ENCODE data around the gene ZNG1B. TPM values are rescaled to one million over a fixed set of nuclear protein-coding genes. Genes with fewer than 3 reads are reported as not detected.
"Not testable (repeated sequence)": the region's sequence is repeated elsewhere in the genome, so short reads cannot be mapped to it uniquely, and the experiment has no call there.

Gene ZNG1B
- 10 to 100 TPM; 53.7 to 88.9 (median 64.8) TPM for total RNA-seq

DNA sequence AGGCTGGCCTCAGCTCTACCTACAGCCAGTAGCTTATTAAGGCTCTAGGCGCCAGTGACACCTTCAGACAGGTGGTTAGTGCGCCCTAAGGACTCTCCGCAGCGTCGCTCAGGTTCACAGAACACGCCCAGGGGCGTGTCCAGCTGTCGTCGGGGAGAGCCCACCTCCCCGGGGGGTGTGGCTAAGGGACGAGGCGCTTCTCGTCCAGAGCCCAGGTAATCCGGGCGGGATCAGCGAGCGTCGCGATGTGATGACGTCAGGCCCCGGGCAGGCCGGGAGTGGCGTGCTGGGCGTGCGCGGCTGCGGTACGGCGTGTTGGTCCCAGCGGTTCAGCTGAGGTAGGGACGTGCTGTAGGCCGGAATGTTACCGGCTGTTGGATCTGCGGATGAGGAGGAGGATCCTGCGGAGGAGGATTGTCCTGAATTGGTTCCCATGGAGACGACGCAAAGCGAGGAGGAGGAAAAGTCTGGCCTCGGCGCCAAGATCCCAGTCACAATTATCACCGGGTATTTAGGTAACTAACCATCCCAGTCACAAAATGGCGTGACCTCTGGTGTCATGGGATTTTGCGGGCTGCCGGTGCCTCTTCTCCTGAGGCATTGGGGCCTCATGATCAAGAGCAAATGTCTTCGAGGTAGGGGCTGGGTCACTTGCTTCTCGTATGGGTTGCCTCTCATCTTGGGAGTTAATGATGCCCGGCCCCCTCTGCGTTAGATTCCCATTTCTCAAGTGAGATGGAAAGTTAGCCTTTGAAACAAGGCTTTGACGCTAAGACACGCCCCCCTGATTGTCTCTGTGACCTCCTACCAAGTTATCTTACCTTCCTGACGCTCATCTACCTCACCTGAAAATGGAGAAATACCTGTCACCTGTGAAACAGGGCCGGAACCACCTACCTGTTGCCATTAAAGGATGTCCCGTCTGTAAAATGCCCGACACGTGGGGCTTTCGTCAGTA is at the start of gene ZNG1B:
TSS of gene ZNG1B (plus strand) at position 184 of the 958 bp plus-strand sequence. CDS start at position 362, 178 bp downstream.
- DNase-seq, result peak; percentile 85 to 86

DNA sequence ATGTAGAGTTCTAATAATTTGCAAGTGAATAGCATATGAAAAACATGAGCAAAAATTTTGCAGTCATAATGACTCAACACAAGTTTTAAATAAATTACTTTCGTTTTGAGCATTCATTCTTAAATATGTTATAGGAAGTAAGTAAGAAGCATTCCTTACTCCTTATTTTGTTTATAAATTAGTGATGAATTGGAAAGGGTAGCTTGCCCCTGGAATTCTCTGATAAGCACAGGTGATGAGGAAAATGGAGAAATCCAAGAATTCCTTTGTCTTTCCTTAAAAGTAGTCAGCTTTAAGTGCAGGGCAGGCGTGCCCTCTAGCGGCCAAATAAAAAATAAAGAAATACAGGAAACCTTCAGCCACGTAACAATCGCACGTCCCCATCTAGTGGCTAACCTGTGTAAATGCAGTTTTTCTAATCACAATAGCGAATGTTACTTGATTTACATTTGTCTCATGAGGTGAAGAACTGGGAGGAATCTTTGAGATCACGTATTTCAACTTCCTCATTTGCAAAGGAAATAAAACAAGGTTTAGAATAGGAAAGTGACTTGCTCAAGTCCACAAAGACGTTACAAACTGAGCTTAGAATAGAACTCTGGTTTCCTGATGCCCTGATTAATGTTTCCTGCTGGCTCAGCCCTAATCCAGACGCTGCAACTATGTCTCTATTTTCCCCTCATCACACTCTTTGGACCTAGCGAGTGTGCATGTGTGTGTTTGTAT is 47.2 kb upstream of the ZNG1B start:
- no peak for TF ChIP-seq POLR2A (IDR thresholded peaks at IDR 0.05)
- TF ChIP-seq, protein P1, sequence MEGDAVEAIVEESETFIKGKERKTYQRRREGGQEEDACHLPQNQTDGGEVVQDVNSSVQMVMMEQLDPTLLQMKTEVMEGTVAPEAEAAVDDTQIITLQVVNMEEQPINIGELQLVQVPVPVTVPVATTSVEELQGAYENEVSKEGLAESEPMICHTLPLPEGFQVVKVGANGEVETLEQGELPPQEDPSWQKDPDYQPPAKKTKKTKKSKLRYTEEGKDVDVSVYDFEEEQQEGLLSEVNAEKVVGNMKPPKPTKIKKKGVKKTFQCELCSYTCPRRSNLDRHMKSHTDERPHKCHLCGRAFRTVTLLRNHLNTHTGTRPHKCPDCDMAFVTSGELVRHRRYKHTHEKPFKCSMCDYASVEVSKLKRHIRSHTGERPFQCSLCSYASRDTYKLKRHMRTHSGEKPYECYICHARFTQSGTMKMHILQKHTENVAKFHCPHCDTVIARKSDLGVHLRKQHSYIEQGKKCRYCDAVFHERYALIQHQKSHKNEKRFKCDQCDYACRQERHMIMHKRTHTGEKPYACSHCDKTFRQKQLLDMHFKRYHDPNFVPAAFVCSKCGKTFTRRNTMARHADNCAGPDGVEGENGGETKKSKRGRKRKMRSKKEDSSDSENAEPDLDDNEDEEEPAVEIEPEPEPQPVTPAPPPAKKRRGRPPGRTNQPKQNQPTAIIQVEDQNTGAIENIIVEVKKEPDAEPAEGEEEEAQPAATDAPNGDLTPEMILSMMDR (IDR thresholded peaks at IDR 0.05), result peak; percentile 60 to 100 (median 73)
- H3K4me3 ChIP-seq (replicated peaks in 1 of 3), result no peak overlapping the region
- no peaks in the 10 kb centered on the region for H3K9me3 ChIP-seq
- DNase-seq, result peak; percentile 58 to 64
- no peaks in the 10 kb centered on the region for H3K4me1 ChIP-seq
- no peaks in the 10 kb centered on the region for H3K36me3 ChIP-seq
- 21 to 23% methylated on average over 11 of the region's 11 CpGs for WGBS, 2 donors
- H3K27me3 ChIP-seq, result no peaks in the 10 kb centered on the region
- peak overlapping the region in 2 of 3 donors; percentile 19 to 24 for H3K27ac ChIP-seq
- intact Hi-C loops (cut with DNase I), result no loop called here

More for the DNA sequence above, at the start of gene ZNG1B:
- H3K27me3 ChIP-seq; H3K36me3 ChIP-seq; H3K9me3 ChIP-seq; H3K4me1 ChIP-seq; intact Hi-C loops (cut with DNase I): not testable (repeated sequence)
- peak within 1 kb of the TSS; percentile 41 to 50 (median 47) for H3K27ac ChIP-seq
- peak within 1 kb of the TSS in 2 of 3 donors; percentile 25 to 35 for H3K4me3 ChIP-seq (replicated peaks in 1 of 3)
- peak in 1 of 2 donors; percentile 11 for TF ChIP-seq POLR2A (IDR thresholded peaks at IDR 0.05)
- 1 to 2% methylated on average over 14 to 23 of the region's 56 CpGs for WGBS, 2 donors

DNA sequence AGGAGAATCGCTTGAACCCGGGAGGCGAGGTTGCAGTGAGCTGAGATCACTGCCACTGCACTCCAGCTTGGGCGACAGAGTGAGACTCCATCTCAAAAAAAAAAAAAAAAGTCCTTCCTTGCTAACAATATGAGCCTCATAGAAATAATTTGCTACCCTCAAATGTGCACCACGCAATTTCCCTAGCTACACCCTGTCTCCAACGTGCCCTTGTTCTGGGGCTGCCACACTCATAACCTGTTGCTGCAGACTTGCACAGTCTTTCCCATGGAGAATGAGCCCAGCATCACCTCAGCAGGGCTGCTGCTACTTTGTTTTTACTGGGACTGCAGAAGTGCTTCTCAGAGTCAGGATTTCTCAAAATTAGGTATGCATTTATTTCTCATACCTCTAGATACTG is 46.4 kb upstream of the ZNG1B start:
- H3K36me3 ChIP-seq, result no peaks in the 10 kb centered on the region
- no peaks in the 10 kb centered on the region for H3K9me3 ChIP-seq
- H3K27ac ChIP-seq, result no peak overlapping the region
- whole genome bisulfite sequencing, 2 donors, result 95 to 96% methylated on average over 6 of the region's 6 CpGs
- no peaks in the 10 kb centered on the region for H3K4me1 ChIP-seq
- no peaks in the 10 kb centered on the region for H3K27me3 ChIP-seq
- TF ChIP-seq, protein P1 (IDR thresholded peaks at IDR 0.05), result no peak
- no peak for TF ChIP-seq POLR2A (IDR thresholded peaks at IDR 0.05)
- intact Hi-C loops (cut with DNase I), result no loop called here
- DNase-seq, result no peak
- no peak overlapping the region for H3K4me3 ChIP-seq (replicated peaks in 1 of 3)

DNA sequence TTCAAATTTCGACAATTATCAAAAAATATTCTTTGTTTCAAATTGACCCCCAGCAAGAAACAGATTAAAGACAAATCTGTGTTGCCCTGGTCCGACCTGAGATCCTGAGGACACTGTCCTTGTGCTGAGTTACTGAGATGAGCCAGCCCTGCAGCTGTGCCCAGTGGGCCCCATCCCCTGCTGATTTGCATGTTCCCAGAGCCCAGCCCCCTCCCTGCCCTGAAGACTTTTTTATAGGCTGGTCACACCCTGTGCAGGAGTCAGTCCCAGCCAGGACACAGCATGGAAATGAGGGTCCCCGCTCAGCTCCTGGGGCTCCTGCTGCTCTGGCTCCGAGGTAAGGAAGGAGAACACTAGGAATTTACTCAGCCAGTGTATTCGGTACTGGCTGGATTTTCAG is 31.4 kb upstream of the ZNG1B start:
- H3K4me1 ChIP-seq, result no peaks in the 10 kb centered on the region
- intact Hi-C loops (cut with DNase I), result no loop called here
- no peaks in the 10 kb centered on the region for H3K9me3 ChIP-seq
- WGBS, 2 donors, result 72 to 81% methylated on average over 2 to 4 of the region's 5 CpGs
- no peak for DNase-seq
- H3K27me3 ChIP-seq, result no peaks in the 10 kb centered on the region
- no peak overlapping the region for H3K4me3 ChIP-seq (replicated peaks in 1 of 3)
- TF ChIP-seq, protein P1 (IDR thresholded peaks at IDR 0.05), result no peak
- TF ChIP-seq POLR2A (IDR thresholded peaks at IDR 0.05), result no peak
- no peak overlapping the region for H3K27ac ChIP-seq
- H3K36me3 ChIP-seq, result no peaks in the 10 kb centered on the region

DNA sequence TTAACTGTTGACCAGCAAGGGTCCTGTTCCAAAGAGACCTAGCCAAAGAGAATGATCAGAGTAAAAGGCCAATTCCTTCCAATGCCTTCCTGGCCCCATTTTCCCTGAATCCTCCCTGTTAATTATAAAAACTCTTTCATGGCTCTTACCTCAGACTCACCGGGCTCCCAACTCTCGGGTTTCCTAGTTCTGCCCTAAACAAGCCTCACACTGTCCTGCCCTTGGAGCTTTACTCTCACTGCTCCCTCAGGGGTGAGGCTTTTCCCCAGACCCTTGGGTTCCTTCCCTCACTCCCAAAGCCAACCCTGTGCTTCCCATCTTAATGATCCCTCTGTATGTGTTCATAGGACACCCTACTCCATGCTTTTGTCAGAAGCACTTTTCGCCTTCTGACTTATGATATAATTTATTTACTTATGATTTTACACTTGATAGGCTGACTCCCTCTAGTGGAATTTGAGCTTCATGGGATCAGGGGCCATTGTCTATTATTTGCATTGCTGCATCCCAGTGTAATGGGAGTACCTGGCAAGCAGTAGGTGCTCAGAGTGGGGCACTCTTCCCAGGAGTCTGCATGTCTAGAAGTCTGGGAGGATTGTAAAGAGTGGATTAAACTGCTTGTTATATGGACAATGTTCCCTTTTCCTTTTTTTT is 29.9 kb upstream of the ZNG1B start:
- Histone ChIP-seq H3K27me3 (no peaks in the 10 kb centered on the region), H3K36me3 (no peaks in the 10 kb centered on the region), H3K4me1 (no peaks in the 10 kb centered on the region), H3K4me3 (replicated peaks in 1 of 3) (no peak overlapping the region), H3K9me3 (no peaks in the 10 kb centered on the region), H3K27ac (no peak overlapping the region)
- WGBS, 2 donors, result 77 to 83% methylated on average over 3 of the region's 3 CpGs
- TF ChIP-seq, protein P1 (IDR thresholded peaks at IDR 0.05), result peak in 1 of 6 experiments; percentile 14
- no peak for TF ChIP-seq POLR2A (IDR thresholded peaks at IDR 0.05)
- intact Hi-C loops (cut with DNase I), result no loop called here
- no peak for DNase-seq

DNA sequence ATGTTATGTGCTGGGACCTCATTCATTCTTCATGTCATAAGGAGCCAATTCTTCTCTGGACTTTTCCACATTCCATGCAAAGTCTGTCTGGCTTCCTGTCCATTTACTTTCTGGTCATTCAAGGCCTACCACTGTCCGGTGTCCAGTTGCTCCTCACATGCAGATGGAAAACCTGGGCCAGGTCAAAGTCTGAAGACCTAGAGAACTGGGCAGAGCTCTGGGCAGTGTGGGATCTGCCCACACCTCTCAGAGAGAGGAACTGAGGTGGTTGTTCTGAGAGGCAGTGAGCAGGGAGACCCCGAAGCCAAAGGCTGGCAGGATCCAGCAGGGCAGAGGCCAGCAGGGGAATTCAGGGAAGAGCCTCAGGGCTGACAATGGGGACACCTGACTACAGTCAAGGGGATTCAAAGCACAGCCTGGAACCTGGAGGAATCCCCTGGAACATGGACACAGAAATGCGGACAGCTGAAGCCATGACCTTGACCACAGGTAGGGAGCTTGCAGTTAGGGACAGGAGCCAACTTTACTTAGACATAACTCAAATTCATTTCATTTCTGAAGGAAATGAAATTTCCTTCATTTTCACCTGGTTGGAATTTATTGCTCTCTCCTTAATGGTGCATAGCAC is 25.7 kb upstream of the ZNG1B start:
- H3K27me3 ChIP-seq; H3K4me1 ChIP-seq; H3K4me3 ChIP-seq (replicated peaks in 1 of 3); H3K9me3 ChIP-seq; DNase-seq; H3K27ac ChIP-seq; H3K36me3 ChIP-seq; intact Hi-C loops (cut with DNase I): not testable (repeated sequence)
- WGBS, 2 donors, result 73 to 88% methylated on average over 1 of the region's 3 CpGs

DNA sequence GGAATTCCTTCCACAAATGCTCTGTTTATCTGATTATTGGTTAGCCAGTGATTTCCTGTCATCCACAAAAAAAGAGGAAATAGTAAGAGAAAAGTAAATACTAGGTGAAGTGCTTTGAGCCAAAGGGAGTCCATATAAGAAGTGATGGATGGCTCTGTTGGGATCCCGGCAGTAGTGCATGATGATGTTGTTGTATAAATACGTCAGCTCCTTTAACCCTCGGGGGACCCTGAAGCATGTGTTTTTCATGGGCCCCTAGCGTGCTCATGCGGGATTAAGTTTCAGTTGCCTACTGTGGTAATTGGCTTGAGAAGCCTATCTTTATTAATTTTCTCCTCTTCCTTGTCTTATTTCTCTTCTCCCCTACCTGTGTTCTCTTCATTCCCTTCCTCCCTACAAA is 24.7 kb upstream of the ZNG1B start:
- intact Hi-C loops (cut with DNase I); H3K9me3 ChIP-seq; H3K4me1 ChIP-seq; H3K27me3 ChIP-seq; H3K27ac ChIP-seq; H3K36me3 ChIP-seq; DNase-seq; H3K4me3 ChIP-seq (replicated peaks in 1 of 3): not testable (repeated sequence)
- 60 to 73% methylated on average over 5 of the region's 5 CpGs for WGBS, 2 donors
